ENCODE results near the gene VSIG10L2.

Gene VSIG10L2

DNA sequence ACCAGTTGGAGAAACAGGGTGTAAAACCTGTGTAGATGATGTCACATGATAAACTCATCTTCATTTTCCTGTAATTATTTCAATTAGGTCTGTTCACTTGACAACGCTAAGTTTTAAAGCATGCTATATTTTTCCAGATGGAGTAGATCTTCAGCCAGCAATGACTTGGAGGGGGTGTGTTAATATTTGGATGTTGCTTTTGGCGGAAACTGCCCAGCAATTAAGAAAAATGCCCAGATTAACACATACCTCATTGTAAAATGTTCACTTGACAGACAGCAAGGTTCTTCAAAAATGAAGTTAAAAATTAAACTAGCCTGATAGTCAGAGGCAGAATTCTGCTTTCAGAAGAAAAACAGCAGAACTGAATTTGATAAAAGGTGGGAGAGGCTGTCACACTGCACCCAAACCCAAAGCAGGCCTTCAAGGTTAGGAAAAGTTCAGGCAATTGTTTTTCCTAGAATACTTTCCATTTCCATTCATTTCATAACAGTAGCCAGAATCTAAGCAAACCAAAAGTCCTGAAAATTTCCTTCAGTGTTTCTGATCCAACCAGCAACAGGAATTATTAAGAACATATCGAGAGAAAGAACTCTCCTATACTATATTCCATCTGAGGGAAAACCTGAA is 33.0 kb downstream of the VSIG10L2 start:
- Histone ChIP-seq H3K4me1 (ENCODE audit: control insufficient read depth, insufficient read depth, low read length) (no peaks in the 10 kb centered on the region), H3K27ac (ENCODE audit: extremely low read depth, low read depth, low read length) (no peak overlapping the region), H3K4me3 (ENCODE audit: low read depth, low read length) (no peak overlapping the region), H3K9me3 (ENCODE audit: control insufficient read depth, insufficient read depth, low read depth, low read length) (no peaks in the 10 kb centered on the region), H3K36me3 (ENCODE audit: control insufficient read depth in 2 of 2, insufficient read depth in 1 of 2, low read length in 2 of 2) (peaks cover 0 to 35% of the 10 kb centered on the region in 2 experiments; a peak in 2 of 3 replicates)
- POLR2A ChIA-PET, result no interaction called here
- TF ChIP-seq, protein P1, sequence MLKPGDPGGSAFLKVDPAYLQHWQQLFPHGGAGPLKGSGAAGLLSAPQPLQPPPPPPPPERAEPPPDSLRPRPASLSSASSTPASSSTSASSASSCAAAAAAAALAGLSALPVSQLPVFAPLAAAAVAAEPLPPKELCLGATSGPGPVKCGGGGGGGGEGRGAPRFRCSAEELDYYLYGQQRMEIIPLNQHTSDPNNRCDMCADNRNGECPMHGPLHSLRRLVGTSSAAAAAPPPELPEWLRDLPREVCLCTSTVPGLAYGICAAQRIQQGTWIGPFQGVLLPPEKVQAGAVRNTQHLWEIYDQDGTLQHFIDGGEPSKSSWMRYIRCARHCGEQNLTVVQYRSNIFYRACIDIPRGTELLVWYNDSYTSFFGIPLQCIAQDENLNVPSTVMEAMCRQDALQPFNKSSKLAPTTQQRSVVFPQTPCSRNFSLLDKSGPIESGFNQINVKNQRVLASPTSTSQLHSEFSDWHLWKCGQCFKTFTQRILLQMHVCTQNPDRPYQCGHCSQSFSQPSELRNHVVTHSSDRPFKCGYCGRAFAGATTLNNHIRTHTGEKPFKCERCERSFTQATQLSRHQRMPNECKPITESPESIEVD (tag by site-specific recombination; IDR thresholded peaks at IDR 0.05), result 0 out of 2 replicates have a peak, but pooled peaks have one; percentile 21
- TF ChIP-seq ZNF239 (tag by site-specific recombination; IDR thresholded peaks at IDR 0.05) (no peak), ZNF37A (tag by site-specific recombination; IDR thresholded peaks at IDR 0.05) (no peak), HOXC10 (CRISPR knock-in tag; IDR thresholded peaks at IDR 0.05) (no peak)
- CTCF ChIA-PET, result no interaction called here

DNA sequence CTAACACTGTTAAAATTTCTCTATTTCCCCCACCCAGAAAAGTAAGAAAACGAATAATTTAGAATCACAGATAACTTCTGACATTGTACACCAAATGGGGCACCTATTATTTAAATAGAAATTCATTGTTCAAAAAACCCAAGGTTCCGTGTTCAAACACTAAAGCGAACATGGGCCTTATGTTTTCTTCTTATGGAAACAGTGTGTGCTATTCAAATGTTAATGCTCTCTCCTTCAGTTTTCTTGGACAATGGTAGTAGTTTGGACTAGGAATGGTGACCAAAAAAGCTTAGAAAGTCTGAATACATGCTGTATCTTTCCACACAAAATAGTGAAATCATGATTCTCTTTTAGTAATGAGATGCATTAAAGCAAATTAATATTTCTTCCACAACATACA is 33.7 kb downstream of the VSIG10L2 start:
- TF ChIP-seq, protein P2, sequence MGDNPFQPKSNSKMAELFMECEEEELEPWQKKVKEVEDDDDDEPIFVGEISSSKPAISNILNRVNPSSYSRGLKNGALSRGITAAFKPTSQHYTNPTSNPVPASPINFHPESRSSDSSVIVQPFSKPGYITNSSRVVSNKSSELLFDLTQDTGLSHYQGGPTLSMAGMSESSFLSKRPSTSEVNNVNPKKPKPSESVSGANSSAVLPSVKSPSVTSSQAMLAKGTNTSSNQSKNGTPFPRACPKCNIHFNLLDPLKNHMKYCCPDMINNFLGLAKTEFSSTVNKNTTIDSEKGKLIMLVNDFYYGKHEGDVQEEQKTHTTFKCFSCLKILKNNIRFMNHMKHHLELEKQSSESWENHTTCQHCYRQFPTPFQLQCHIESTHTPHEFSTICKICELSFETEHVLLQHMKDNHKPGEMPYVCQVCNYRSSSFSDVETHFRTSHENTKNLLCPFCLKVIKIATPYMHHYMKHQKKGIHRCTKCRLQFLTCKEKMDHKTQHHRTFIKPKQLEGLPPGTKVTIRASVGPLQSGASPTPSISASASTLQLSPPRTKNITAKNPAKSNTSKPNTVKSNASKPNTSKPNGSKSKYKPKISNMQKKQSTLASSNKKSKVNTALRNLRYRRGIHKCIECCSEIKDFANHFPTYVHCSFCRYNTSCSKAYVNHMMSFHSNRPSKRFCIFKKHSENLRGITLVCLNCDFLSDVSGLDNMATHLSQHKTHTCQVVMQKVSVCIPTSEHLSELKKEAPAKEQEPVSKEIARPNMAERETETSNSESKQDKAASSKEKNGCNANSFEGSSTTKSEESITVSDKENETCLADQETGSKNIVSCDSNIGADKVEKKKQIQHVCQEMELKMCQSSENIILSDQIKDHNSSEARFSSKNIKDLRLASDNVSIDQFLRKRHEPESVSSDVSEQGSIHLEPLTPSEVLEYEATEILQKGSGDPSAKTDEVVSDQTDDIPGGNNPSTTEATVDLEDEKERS (tag by site-specific recombination; IDR thresholded peaks at IDR 0.05), result no peak
- no peak for TF ChIP-seq MZF1 (tag by site-specific recombination; IDR thresholded peaks at IDR 0.05; ENCODE audit: borderline replicate concordance)
- no peak for TF ChIP-seq ZNF707 (tag by site-specific recombination; IDR thresholded peaks at IDR 0.05)
- TF ChIP-seq, protein P3, sequence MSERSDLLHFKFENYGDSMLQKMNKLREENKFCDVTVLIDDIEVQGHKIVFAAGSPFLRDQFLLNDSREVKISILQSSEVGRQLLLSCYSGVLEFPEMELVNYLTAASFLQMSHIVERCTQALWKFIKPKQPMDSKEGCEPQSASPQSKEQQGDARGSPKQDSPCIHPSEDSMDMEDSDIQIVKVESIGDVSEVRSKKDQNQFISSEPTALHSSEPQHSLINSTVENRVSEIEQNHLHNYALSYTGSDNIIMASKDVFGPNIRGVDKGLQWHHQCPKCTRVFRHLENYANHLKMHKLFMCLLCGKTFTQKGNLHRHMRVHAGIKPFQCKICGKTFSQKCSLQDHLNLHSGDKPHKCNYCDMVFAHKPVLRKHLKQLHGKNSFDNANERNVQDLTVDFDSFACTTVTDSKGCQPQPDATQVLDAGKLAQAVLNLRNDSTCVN (tag by site-specific recombination; optimal IDR thresholded peaks at IDR 0.05), result no peak
- no peaks in the 10 kb centered on the region for H3K9me3 ChIP-seq (ENCODE audit: control insufficient read depth, insufficient read depth, low read depth, low read length)
- ChIA-PET POLR2A (no interaction called here), CTCF (no interaction called here)
- H3K4me3 ChIP-seq (ENCODE audit: low read depth, low read length), result no peak overlapping the region
- H3K4me1 ChIP-seq (ENCODE audit: control insufficient read depth, insufficient read depth, low read length), result no peaks in the 10 kb centered on the region
- no peak overlapping the region for H3K27ac ChIP-seq (ENCODE audit: extremely low read depth, low read depth, low read length)
- peaks cover 0 to 38% of the 10 kb centered on the region in 2 experiments for H3K36me3 ChIP-seq (ENCODE audit: control insufficient read depth in 2 of 2, insufficient read depth in 1 of 2, low read length in 2 of 2)

DNA sequence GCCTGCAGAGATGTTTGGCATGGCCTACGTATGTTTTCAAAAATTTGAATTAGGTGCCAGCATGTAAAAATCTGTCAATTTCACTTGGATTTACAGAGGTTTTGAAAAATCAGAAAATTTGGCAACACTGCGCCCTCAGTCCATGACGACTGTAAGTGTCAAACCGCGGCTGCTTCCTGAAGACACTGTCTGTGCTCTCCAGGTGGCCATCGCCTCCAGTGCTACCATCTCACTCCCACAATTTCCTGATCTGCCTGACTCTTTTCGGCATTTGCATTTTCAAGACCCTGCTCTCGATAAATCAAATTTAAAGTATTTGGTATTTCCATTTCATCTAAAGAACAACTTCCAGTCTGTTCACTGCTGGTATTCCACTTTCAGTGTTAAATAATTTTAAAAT is 34.6 kb downstream of the VSIG10L2 start:
- Histone ChIP-seq H3K36me3 (ENCODE audit: control insufficient read depth in 2 of 2, insufficient read depth in 1 of 2, low read length in 2 of 2) (peaks cover 0 to 38% of the 10 kb centered on the region in 2 experiments), H3K4me1 (ENCODE audit: control insufficient read depth, insufficient read depth, low read length) (no peaks in the 10 kb centered on the region), H3K27ac (ENCODE audit: extremely low read depth, low read depth, low read length) (no peak overlapping the region), H3K4me3 (ENCODE audit: low read depth, low read length) (no peak overlapping the region), H3K9me3 (ENCODE audit: control insufficient read depth, insufficient read depth, low read depth, low read length) (no peaks in the 10 kb centered on the region)
- TF ChIP-seq ZNF23 (tag by site-specific recombination; IDR thresholded peaks at IDR 0.05; ENCODE audit: borderline replicate concordance) (no peak), MEIS1 (CRISPR knock-in tag; IDR thresholded peaks at IDR 0.05; ENCODE audit: borderline replicate concordance) (no peak), ZNF169 (tag by site-specific recombination; IDR thresholded peaks at IDR 0.05) (no peak), ZNF610 (tag by site-specific recombination; IDR thresholded peaks at IDR 0.05; ENCODE audit: borderline replicate concordance) (no peak), ZNF175 (tag by site-specific recombination; IDR thresholded peaks at IDR 0.05) (no peak), ZNF366 (tag by site-specific recombination; conservative IDR thresholded peaks at IDR 0.05) (no peak), ZNF404 (tag by site-specific recombination; IDR thresholded peaks at IDR 0.05) (no peak)
- ChIA-PET POLR2A (no interaction called here), CTCF (no interaction called here)
